ENCODE data around the gene NF1.
"Not testable (repeated sequence)": the region's sequence is repeated elsewhere in the genome, so short reads cannot be mapped to it uniquely, and the experiment has no call there.

Gene NF1

GRCh38 chr17:31309556-31309955 lies 214.8 kb downstream of the NF1 start:
- no peak for DNase-seq

GRCh38 chr17:31310260-31310659 lies 215.5 kb downstream of the NF1 start:
- no peak for DNase-seq

- DNase-seq: no peak
Observed at GRCh38 chr17:31310886-31311285, 216.1 kb downstream of the NF1 start.

DNA sequence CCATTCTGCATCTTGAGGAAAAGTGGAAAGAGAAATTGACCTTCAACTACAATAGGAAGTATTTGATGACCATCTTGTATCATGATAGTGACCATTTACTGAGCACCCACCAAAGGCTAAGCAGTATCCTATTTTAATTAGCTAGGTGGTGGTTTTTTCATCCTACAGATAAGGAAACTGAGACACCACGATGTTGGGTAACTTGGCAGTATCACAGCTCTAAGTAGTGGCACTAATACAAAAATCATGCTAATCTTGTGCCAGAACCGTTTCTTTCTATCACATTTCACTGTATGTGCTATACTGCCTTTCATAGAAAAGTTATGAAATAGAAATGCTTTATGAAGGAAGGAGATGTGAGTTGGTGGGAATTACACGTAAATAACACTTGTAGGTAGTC lies 216.7 kb downstream of the NF1 start:
- no peak for DNase-seq

- not testable (repeated sequence) for DNase-seq
Observed at GRCh38 chr17:31312223-31312622, 217.4 kb downstream of the NF1 start.

DNA sequence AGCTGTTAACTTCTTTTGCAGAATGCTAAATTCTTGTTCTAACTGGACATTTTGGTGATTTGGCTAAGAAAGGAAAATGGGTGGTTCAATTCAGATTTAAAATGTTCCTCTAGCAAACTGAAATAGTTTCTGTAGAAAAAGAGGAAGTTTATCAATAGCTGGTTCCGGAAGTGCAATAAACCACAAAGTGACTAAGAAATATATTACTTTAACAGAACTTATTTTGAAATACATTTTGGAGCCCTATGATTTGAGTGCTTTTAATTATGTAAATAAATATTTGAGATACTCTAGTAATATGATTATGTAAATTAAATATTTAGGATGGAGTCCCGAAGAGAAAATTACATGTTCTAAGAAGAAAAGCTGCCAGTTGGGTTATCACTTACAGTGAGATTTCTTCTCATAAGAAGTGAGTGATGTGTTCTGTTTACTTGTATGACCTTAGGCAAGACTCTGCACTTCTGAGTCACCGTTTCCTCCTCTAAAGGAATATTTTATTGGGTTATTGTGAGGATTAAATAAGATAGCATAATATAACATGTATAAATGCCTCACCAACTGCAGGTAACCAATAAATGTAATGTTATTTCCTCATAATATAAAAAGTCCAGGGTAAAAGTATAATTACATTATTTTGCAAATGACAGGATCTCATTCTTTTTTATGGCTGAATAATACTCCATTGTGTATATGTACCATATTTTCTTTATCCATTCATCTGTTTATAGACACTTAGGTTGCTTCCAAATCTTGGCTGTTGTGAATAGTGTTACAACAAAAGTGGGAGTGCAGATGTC lies 219.4 kb downstream of the NF1 start, which contains the start of gene EVI2B:
TSS of gene EVI2B (minus strand) at position 73 of the 800 bp plus-strand sequence. CDS start 8,445 bp downstream, outside the sequence.
- DNase-seq: peak; percentile 36

- no peak for DNase-seq
Observed at GRCh38 chr17:31314782-31315100, 220.0 kb downstream of the NF1 start.

- peak; percentile 53 for DNase-seq
Observed at GRCh38 chr17:31318298-31318801, 223.6 kb downstream of the NF1 start.

DNA sequence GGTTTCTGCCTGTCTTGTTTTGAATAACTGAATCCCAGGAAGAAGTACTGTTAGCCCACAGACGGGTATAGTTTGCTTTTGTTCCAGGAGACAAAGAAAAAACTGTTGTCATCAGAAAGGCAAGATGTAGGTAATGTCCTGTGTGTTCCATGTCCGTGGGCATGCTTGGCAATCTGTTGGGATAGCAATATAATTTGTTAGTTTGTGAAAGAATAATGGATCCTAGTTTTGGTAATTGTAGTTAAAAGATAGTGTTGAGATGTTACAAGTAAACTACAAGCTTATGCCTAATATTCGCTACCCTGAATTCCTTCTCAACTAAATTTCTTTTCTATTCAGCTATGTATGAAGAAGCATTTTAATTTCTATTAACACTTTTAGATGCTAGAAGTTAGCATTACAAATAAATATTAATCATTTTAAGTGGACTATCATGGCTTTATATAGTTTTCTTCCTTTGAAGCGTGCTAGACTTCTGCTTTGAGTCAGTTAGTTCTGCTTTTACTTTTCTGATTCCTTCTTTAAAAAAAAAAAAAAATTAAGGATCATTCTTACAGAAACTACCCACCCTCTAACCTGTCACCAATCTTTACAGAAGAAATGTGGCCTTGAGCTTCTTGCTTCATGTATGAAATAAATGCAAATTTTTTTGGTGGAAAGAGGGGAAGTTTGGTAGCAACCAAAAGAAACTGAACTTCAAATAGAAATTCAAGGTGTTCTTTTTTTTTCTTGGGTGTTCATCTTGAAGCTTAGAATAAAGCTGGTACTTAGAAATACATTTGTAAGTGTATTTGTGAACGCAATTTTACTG lies 224.3 kb downstream of the NF1 start:
- DNase-seq: no peak

GRCh38 chr17:31320241-31320640 lies 225.5 kb downstream of the NF1 start:
- no peak for DNase-seq

DNA sequence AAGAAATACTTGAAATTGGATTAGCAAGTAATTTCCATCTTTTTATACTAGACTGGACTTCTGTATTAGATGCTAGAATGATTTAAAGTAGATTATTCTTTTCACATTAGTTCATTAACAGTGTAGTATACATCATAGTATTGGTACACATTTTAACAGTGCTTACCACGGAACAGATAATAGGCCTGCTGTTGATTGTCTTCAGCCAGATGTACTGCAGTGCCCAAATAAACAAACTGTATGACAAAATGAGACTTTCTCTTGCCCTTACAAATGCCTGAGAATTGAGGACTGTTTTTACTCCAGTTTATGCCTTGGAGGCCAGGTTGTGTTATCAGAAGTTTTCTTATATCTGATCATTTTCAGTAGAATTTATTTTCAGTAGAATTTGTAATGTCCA lies 226.0 kb downstream of the NF1 start:
- DNase-seq: no peak

GRCh38 chr17:31321481-31321880 lies 226.7 kb downstream of the NF1 start, which contains the start of gene EVI2A:
Gene EVI2A, minus strand, starts transcription at chr17:31321622. Its CDS starts 2,609 bp downstream, at chr17:31319013.
- peak; percentile 92 for DNase-seq

DNA sequence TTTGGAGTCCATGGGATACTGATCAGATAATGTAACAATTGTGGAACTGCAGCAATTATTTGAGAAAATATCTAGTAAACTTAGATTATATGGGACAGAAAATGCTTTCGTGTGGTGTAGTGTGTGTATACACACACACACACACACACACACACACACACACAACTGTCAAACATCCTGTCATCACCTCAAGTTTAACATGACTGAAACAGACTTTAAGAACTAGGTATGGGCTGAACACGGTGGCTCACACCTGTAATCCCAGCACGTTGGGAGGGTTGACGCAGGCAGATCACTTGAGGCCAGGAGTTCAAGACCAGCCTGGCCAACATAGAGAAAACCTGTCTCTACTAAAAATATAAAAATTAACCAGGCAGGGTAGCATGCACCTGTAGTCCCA lies 227.2 kb downstream of the NF1 start:
- DNase-seq: no peak

GRCh38 chr17:31323551-31323950 lies 228.8 kb downstream of the NF1 start:
- DNase-seq: no peak

DNA sequence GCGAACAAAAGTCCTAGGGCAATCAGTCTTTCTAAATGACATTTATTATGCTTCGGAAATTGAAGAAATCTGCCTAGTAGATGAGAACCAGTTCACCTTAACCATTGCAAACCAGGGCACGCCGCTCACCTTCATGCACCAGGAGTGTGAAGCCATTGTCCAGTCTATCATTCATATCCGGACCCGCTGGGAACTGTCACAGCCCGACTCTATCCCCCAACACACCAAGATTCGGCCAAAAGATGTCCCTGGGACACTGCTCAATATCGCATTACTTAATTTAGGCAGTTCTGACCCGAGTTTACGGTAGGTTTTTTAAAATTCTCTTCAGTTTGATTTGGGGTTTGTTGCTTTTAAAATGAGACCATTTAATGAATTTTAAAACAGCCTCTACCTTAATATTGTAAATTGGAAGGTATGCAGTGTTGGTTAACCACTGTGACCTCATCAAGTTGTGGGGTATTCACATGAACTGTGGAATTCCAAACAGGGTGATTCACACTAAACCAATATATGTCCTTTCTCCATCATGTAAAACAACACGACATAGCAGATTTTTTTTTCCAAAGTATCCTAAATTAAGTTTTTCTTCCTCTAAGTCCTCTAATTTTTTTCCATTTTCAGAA lies 232.9 kb downstream of the NF1 start:
- DNase-seq: peak; percentile 95

DNA sequence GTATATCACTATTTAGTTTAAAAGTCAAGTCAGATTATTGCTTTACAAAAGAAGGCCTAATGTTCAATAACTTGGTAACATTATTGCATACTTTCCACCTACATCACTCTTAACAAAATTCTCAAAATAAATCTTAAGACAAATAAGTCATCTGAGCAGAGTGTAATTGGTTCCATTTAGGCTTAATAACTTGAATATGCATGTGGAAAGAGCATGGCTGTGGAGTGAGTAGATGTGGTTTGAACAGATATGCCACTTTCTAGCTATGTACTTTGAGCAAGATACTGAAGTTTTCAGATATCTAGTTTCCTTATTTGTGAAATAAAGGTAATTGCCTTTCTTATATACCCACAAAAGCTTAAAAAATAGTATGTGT lies 233.4 kb downstream of the NF1 start:
- DNase-seq: peak; percentile 82

GRCh38 chr17:31329221-31329620 lies 234.4 kb downstream of the NF1 start:
- DNase-seq: peak; percentile 65

GRCh38 chr17:31339906-31340661 lies 245.3 kb downstream of the NF1 start:
- DNase-seq: peak; percentile 80

- DNase-seq: not testable (repeated sequence)
Observed at GRCh38 chr17:31345191-31345747, 250.5 kb downstream of the NF1 start.

- no peak for DNase-seq
Observed at GRCh38 chr17:31349454-31349853, 254.7 kb downstream of the NF1 start.

- no peak for DNase-seq
Observed at GRCh38 chr17:31355935-31356334, 261.2 kb downstream of the NF1 start.

DNA sequence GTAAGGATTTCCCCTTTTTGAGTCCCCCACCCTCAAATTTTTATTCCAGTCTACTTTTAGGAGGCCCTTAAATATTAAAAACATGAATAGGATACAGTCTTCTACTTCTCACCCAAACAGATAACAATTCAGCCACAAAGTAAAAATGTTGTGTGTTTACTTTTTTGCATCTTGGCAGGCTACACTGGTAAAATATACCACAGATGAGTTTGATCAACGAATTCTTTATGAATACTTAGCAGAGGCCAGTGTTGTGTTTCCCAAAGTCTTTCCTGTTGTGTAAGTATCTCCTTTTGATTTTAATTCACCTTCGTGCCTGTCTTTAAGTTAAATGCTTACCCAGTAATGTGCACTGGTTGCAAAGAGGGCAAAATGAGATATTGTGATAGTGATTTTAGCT lies 262.3 kb downstream of the NF1 start:
- DNase-seq: no peak
